ENCODE results near the gene GNG3.

Gene GNG3

DNA sequence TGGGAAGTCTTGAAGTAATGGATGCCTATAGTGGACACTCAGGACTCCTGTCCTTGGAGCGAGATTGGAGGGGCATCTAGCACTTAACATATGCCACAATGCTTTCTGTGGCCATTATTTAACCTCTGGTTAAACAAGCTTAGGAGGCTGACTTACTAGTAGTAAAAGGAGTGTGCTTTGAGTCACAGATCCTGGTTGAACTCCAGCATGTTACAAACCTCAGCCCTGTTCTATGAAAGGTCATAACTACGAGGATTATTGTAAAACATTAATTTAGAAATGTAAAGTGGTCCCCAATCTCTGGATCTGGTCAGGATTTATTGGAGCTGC is 34.3 kb upstream of the GNG3 start:
- TF ChIP-seq TCF12 (IDR thresholded peaks at IDR 0.05; ENCODE audit: low read depth) (no peak), RAD21 (IDR thresholded peaks at IDR 0.05; ENCODE audit: low read depth) (no peak), TEAD4 (IDR thresholded peaks at IDR 0.05) (no peak), YY1 (IDR thresholded peaks at IDR 0.05; ENCODE audit: low read depth) (no peak), ZBTB7A (IDR thresholded peaks at IDR 0.05; ENCODE audit: low read depth) (no peak), NFIC (IDR thresholded peaks at IDR 0.05) (no peak), TAF1 (IDR thresholded peaks at IDR 0.05; ENCODE audit: low read depth) (no peak), CREB1 (IDR thresholded peaks at IDR 0.05; ENCODE audit: low read depth) (no peak), EP300 (IDR thresholded peaks at IDR 0.05; ENCODE audit: borderline replicate concordance) (no peak), CEBPB (IDR thresholded peaks at IDR 0.05) (no peak), FOXM1 (IDR thresholded peaks at IDR 0.05; ENCODE audit: borderline replicate concordance, low read depth) (no peak)
- TF ChIP-seq, protein P1, sequence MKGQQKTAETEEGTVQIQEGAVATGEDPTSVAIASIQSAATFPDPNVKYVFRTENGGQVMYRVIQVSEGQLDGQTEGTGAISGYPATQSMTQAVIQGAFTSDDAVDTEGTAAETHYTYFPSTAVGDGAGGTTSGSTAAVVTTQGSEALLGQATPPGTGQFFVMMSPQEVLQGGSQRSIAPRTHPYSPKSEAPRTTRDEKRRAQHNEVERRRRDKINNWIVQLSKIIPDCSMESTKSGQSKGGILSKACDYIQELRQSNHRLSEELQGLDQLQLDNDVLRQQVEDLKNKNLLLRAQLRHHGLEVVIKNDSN (IDR thresholded peaks at IDR 0.05): no peak
- TF ChIP-seq, protein P2, sequence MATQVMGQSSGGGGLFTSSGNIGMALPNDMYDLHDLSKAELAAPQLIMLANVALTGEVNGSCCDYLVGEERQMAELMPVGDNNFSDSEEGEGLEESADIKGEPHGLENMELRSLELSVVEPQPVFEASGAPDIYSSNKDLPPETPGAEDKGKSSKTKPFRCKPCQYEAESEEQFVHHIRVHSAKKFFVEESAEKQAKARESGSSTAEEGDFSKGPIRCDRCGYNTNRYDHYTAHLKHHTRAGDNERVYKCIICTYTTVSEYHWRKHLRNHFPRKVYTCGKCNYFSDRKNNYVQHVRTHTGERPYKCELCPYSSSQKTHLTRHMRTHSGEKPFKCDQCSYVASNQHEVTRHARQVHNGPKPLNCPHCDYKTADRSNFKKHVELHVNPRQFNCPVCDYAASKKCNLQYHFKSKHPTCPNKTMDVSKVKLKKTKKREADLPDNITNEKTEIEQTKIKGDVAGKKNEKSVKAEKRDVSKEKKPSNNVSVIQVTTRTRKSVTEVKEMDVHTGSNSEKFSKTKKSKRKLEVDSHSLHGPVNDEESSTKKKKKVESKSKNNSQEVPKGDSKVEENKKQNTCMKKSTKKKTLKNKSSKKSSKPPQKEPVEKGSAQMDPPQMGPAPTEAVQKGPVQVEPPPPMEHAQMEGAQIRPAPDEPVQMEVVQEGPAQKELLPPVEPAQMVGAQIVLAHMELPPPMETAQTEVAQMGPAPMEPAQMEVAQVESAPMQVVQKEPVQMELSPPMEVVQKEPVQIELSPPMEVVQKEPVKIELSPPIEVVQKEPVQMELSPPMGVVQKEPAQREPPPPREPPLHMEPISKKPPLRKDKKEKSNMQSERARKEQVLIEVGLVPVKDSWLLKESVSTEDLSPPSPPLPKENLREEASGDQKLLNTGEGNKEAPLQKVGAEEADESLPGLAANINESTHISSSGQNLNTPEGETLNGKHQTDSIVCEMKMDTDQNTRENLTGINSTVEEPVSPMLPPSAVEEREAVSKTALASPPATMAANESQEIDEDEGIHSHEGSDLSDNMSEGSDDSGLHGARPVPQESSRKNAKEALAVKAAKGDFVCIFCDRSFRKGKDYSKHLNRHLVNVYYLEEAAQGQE (IDR thresholded peaks at IDR 0.05; ENCODE audit: low read depth): no peak

DNA sequence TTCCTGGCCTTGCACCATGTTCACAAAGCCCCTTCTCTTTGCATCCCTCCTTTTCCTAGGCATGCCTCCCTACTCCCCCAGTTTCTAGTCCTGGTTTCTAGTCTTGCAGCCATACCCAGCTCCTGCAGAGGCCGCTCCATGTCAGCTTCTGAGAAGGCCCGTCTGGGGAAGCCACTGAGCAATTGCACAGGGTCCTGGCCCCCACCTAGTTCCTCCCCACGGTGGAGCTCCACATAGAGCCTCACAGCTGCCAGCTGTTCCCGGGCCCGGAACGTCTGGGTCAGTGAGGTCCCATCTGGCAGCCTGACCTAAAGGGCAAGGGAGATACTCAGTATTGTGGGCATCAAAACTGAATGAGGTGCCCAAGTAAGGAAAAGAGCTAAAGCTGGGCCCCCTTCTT is 30.8 kb upstream of the GNG3 start:
- TF ChIP-seq YY1 (IDR thresholded peaks at IDR 0.05; ENCODE audit: low read depth) (no peak), EP300 (IDR thresholded peaks at IDR 0.05; ENCODE audit: borderline replicate concordance) (no peak)
- TF ChIP-seq, protein P1 (IDR thresholded peaks at IDR 0.05): no peak

DNA sequence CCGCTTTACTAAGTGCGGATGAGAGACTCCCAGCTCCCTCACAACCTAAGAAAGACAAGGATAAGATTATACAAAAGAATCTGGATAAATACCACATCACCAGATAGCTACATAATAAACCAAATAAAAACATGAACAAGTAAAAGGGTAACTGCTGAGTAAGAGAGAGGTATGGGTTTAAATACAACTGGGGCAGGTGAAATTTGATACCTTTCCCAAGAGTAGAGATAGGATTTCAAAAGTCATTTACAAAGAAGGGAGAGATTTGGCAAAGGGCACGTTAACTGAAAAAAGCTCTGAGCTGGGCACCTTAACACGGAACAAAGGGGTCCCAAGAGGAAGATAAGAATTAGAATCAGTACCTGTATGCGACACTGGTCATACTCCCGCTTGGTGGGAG is 30.3 kb upstream of the GNG3 start:
- TF ChIP-seq RAD21 (IDR thresholded peaks at IDR 0.05; ENCODE audit: low read depth) (no peak), CREB1 (IDR thresholded peaks at IDR 0.05; ENCODE audit: low read depth) (no peak), NFIC (IDR thresholded peaks at IDR 0.05) (no peak), EGR1 (IDR thresholded peaks at IDR 0.05) (no peak), EP300 (IDR thresholded peaks at IDR 0.05; ENCODE audit: borderline replicate concordance) (no peak), TAF1 (IDR thresholded peaks at IDR 0.05; ENCODE audit: low read depth) (no peak), ZBTB7A (IDR thresholded peaks at IDR 0.05; ENCODE audit: low read depth) (no peak), FOXM1 (IDR thresholded peaks at IDR 0.05; ENCODE audit: borderline replicate concordance, low read depth) (no peak), TEAD4 (IDR thresholded peaks at IDR 0.05) (no peak), TCF12 (IDR thresholded peaks at IDR 0.05; ENCODE audit: low read depth) (no peak), YY1 (IDR thresholded peaks at IDR 0.05; ENCODE audit: low read depth) (no peak), CEBPB (IDR thresholded peaks at IDR 0.05) (no peak)
- TF ChIP-seq, protein P3, sequence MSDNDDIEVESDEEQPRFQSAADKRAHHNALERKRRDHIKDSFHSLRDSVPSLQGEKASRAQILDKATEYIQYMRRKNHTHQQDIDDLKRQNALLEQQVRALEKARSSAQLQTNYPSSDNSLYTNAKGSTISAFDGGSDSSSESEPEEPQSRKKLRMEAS (IDR thresholded peaks at IDR 0.05): no peak
- TF ChIP-seq, protein P1 (IDR thresholded peaks at IDR 0.05): no peak

DNA sequence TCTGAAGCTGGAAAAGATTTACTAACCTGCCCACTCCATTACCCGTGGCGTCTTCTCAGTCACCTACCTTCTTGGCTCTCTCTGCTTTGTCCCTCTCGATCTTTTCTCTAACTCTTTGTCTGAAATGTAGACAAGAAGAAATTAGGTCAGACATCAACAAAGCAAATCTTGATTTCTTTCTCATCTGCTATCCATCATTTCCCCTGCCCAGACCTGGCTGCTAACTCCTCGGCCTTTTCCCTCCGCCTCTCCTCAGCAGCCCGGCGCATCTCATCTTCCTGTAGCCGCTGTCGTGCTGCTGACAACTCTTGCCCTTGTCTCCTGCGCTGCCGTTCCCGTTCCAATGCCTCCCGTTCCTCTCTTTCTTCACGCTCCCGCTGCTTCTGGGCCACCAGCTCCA is 29.8 kb upstream of the GNG3 start:
- TF ChIP-seq CREB1 (IDR thresholded peaks at IDR 0.05; ENCODE audit: low read depth) (no peak), FOXM1 (IDR thresholded peaks at IDR 0.05; ENCODE audit: borderline replicate concordance, low read depth) (no peak), TAF1 (IDR thresholded peaks at IDR 0.05; ENCODE audit: low read depth) (no peak), EP300 (IDR thresholded peaks at IDR 0.05; ENCODE audit: borderline replicate concordance) (no peak), YY1 (IDR thresholded peaks at IDR 0.05; ENCODE audit: low read depth) (no peak), ZBTB7A (IDR thresholded peaks at IDR 0.05; ENCODE audit: low read depth) (no peak), CEBPB (IDR thresholded peaks at IDR 0.05) (no peak), NFIC (IDR thresholded peaks at IDR 0.05) (no peak), RAD21 (IDR thresholded peaks at IDR 0.05; ENCODE audit: low read depth) (no peak), TCF12 (IDR thresholded peaks at IDR 0.05; ENCODE audit: low read depth) (no peak), TEAD4 (IDR thresholded peaks at IDR 0.05) (no peak), EGR1 (IDR thresholded peaks at IDR 0.05) (no peak)
- TF ChIP-seq, protein P1 (IDR thresholded peaks at IDR 0.05): no peak
- TF ChIP-seq, protein P3 (IDR thresholded peaks at IDR 0.05): no peak
- TF ChIP-seq, protein P2 (IDR thresholded peaks at IDR 0.05; ENCODE audit: low read depth): no peak

DNA sequence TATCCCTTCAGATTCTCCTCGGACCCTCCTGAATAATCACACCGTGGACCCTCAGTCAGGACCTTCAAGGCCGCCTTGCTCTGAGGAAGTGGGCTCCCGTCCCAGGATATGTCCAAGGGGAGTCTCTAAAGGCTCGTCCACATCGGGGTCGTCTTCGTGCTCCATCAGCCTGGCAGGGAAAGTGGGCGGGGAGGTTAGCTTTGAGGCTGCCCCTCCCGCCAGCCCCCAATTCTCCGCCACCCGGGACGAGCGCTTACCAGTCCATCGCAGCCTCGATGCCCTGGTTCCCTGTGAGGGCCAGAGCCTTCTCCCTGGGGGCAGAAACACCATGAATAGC is 29.1 kb upstream of the GNG3 start:
- TF ChIP-seq, protein P1 (IDR thresholded peaks at IDR 0.05): no peak
- TF ChIP-seq, protein P3 (IDR thresholded peaks at IDR 0.05): no peak
- TF ChIP-seq YY1 (IDR thresholded peaks at IDR 0.05; ENCODE audit: low read depth) (no peak), TCF12 (IDR thresholded peaks at IDR 0.05; ENCODE audit: low read depth) (no peak), ZBTB7A (IDR thresholded peaks at IDR 0.05; ENCODE audit: low read depth) (no peak), EGR1 (IDR thresholded peaks at IDR 0.05) (no peak), CEBPB (IDR thresholded peaks at IDR 0.05) (no peak), NFIC (IDR thresholded peaks at IDR 0.05) (no peak)
- TF ChIP-seq, protein P2 (IDR thresholded peaks at IDR 0.05; ENCODE audit: low read depth): no peak
